ENCODE measurements around the gene ARF3. TPM values are rescaled to one million over a fixed set of nuclear protein-coding genes. Genes with fewer than 3 reads are reported as not detected.
A peak's percentile ranks its signal among the peaks of the same experiment; 100 is the strongest.

The ARF3 gene
- total and polyA plus RNA-seq, 2 of the 13 experiments (the other 11 are each of a cell fraction or from before 2014, with no cell fraction given), result 53.8 to 57.9 TPM

DNA sequence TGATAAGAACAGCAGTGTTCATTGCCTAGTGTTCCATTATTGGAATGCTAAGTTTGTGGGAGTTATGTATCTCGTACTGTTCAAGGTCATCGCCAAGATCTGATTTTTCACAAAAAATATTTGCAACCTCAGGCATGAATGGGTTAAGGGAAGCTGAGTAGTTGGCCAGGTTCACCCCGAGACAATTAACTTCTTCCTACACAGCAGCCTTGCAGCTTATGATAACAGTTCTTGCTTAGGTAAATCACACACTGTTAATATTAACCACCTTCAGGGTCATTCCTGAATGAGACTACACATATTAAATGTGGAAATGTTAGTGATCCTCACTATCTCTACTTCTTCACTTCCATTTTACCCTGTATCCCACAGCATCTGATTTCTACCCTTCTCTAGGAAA is 50.0 kb downstream of the ARF3 start (continued):
- TF ChIP-seq CEBPZ (IDR thresholded peaks at IDR 0.05; ENCODE audit: low read length) (no peak), NR2C2 (CRISPR knock-in tag; IDR thresholded peaks at IDR 0.05; ENCODE audit: borderline replicate concordance) (no peak; the same call in 1 of the 2 replicates), ATM (IDR thresholded peaks at IDR 0.05; ENCODE audit: borderline replicate concordance) (no peak), ZNF260 (CRISPR knock-in tag; IDR thresholded peaks at IDR 0.05; ENCODE audit: borderline replicate concordance, low read depth) (no peak), KDM2A (CRISPR knock-in tag; IDR thresholded peaks at IDR 0.05; ENCODE audit: borderline replicate concordance, low read depth) (no peak), BRF2 (CRISPR knock-in tag; IDR thresholded peaks at IDR 0.05) (no peak), NR2F6 (IDR thresholded peaks at IDR 0.05) (peak; percentile 67), NR2F6 (CRISPR knock-in tag; IDR thresholded peaks at IDR 0.05) (peak; percentile 58; the same call in 1 of the 2 replicates), ZBTB3 (CRISPR knock-in tag; IDR thresholded peaks at IDR 0.05; ENCODE audit: borderline replicate concordance, low read depth) (no peak), YEATS4 (CRISPR knock-in tag; IDR thresholded peaks at IDR 0.05; ENCODE audit: borderline replicate concordance) (no peak), ZBTB7B (CRISPR knock-in tag; IDR thresholded peaks at IDR 0.05) (no peak), POLR2AphosphoS2 (IDR thresholded peaks at IDR 0.05; ENCODE audit: low read depth, low read length) (no peak), PRDM10 (CRISPR knock-in tag; IDR thresholded peaks at IDR 0.05; ENCODE audit: low read depth) (peak; percentile 84; the same call in 1 of the 2 replicates), SRF (IDR thresholded peaks at IDR 0.05; ENCODE audit: low read depth, low read length) (no peak), ATRX (CRISPR knock-in tag; IDR thresholded peaks at IDR 0.05; ENCODE audit: borderline replicate concordance) (no peak)
- TF ChIP-seq, protein P1, sequence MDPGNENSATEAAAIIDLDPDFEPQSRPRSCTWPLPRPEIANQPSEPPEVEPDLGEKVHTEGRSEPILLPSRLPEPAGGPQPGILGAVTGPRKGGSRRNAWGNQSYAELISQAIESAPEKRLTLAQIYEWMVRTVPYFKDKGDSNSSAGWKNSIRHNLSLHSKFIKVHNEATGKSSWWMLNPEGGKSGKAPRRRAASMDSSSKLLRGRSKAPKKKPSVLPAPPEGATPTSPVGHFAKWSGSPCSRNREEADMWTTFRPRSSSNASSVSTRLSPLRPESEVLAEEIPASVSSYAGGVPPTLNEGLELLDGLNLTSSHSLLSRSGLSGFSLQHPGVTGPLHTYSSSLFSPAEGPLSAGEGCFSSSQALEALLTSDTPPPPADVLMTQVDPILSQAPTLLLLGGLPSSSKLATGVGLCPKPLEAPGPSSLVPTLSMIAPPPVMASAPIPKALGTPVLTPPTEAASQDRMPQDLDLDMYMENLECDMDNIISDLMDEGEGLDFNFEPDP (CRISPR knock-in tag; conservative IDR thresholded peaks at IDR 0.05), result no peak
- TF ChIP-seq, protein P2, sequence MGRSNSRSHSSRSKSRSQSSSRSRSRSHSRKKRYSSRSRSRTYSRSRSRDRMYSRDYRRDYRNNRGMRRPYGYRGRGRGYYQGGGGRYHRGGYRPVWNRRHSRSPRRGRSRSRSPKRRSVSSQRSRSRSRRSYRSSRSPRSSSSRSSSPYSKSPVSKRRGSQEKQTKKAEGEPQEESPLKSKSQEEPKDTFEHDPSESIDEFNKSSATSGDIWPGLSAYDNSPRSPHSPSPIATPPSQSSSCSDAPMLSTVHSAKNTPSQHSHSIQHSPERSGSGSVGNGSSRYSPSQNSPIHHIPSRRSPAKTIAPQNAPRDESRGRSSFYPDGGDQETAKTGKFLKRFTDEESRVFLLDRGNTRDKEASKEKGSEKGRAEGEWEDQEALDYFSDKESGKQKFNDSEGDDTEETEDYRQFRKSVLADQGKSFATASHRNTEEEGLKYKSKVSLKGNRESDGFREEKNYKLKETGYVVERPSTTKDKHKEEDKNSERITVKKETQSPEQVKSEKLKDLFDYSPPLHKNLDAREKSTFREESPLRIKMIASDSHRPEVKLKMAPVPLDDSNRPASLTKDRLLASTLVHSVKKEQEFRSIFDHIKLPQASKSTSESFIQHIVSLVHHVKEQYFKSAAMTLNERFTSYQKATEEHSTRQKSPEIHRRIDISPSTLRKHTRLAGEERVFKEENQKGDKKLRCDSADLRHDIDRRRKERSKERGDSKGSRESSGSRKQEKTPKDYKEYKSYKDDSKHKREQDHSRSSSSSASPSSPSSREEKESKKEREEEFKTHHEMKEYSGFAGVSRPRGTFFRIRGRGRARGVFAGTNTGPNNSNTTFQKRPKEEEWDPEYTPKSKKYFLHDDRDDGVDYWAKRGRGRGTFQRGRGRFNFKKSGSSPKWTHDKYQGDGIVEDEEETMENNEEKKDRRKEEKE (IDR thresholded peaks at IDR 0.05), result no peak

Data from HepG2 (cell line).